GM21367 (cell line): Measurements from ENCODE around the gene AQR.

Experiments
- ATAC-seq: cut with Tn5 transposase; IDR thresholded peaks from one replicate; pipeline ENCODE4 v1.9.1; 2021; ENCODE audit not compliant: unreplicated experiment

AQR gene

GRCh38 chr15:34883633-34884032 is 85.9 kb downstream of the AQR start:
- no peak for ATAC-seq

GRCh38 chr15:34883042-34883441 is 86.5 kb downstream of the AQR start:
- no peak for ATAC-seq

GRCh38 chr15:34879107-34879506 is 90.4 kb downstream of the AQR start:
- no peak for ATAC-seq

- no peak for ATAC-seq
Measured at GRCh38 chr15:34876640-34877039, 92.9 kb downstream of the AQR start.

GRCh38 chr15:34869110-34869509 is 100.4 kb downstream of the AQR start:
- ATAC-seq = no peak

- ATAC-seq = no peak
Measured at GRCh38 chr15:34865531-34865930, 104.0 kb downstream of the AQR start.

GRCh38 chr15:34861214-34861613 is 108.3 kb downstream of the AQR start:
- ATAC-seq = no peak

- no peak for ATAC-seq
Measured at GRCh38 chr15:34855893-34856292, 113.6 kb downstream of the AQR start.

GRCh38 chr15:34855413-34855812 is 114.1 kb downstream of the AQR start:
- no peak for ATAC-seq

- ATAC-seq = no peak
Measured at GRCh38 chr15:34854232-34854631, 115.3 kb downstream of the AQR start.

- no peak for ATAC-seq
Measured at GRCh38 chr15:34853001-34853758, 116.4 kb downstream of the AQR start.

- no peak for ATAC-seq
Measured at GRCh38 chr15:34851751-34852150, 117.8 kb downstream of the AQR start.

- no peak for ATAC-seq
Measured at GRCh38 chr15:34851007-34851406, 118.5 kb downstream of the AQR start.

- ATAC-seq = no peak
Measured at GRCh38 chr15:34850121-34850520, 119.4 kb downstream of the AQR start.

- ATAC-seq = no peak
Measured at GRCh38 chr15:34849364-34849959, 120.1 kb downstream of the AQR start.

GRCh38 chr15:34847598-34847997 is 121.9 kb downstream of the AQR start:
- no peak for ATAC-seq

GRCh38 chr15:34841262-34841725 is 128.2 kb downstream of the AQR start:
- ATAC-seq = no peak

GRCh38 chr15:34838282-34838681 is 131.3 kb downstream of the AQR start:
- ATAC-seq = no peak

- no peak for ATAC-seq
Measured at GRCh38 chr15:34837246-34838016, 132.1 kb downstream of the AQR start.

GRCh38 chr15:34828145-34828911 is 141.2 kb downstream of the AQR start:
- no peak for ATAC-seq

GRCh38 chr15:34821831-34822230 is 147.7 kb downstream of the AQR start:
- ATAC-seq = no peak
